Activated CD8-positive, alpha-beta T cell treated with anti-CD3 and anti-CD28 coated beads, Interleukin-2, amount 10 ng/mL, durations not matched to agents 7 days and 5 days (primary cell): ENCODE data around the gene EME1. TPM values are rescaled to one million over a fixed set of nuclear protein-coding genes. Genes with fewer than 3 reads are reported as not detected.
"Not testable (repeated sequence)": the region's sequence is repeated elsewhere in the genome, so short reads cannot be mapped to it uniquely, and the experiment has no call there.

ENCODE experiments used
- ATAC-seq: fragments of 150-1000 bp; cut with Tn5 transposase; one replicate; pipeline ENCODE4 v1.10.0; 2021; ENCODE audit warnings: moderate library complexity
- CTCF ChIA-PET: fragments of 350-600 bp; sonication (Branson Sonifier 250); formaldehyde crosslinking; loops from one replicate; lab custom pipeline; 2021; ENCODE audit warnings: antibody characterized with exemption; lab: Charles Lee
- POLR2A ChIA-PET: fragments of 350-600 bp; sonication (Branson Sonifier 250); formaldehyde crosslinking; loops from one replicate; lab custom pipeline; 2021; ENCODE audit warnings: antibody characterized with exemption; lab: Charles Lee
- DNase-seq: peaks from one replicate; pipeline ENCODE4 v3.0.0-alpha.2; 2020
- H3K27ac Mint-ChIP-seq: one replicate; pipeline ENCODE4 v1.8.0; 2021; ENCODE audit warnings: mild to moderate bottlenecking, mixed read lengths
- H3K27me3 Mint-ChIP-seq: one replicate; pipeline ENCODE4 v1.8.0; 2021; ENCODE audit warnings: low read depth, mixed read lengths
- H3K36me3 Mint-ChIP-seq: one replicate; pipeline ENCODE4 v1.8.0; 2021; ENCODE audit warnings: low read depth, mixed read lengths
- H3K4me1 Mint-ChIP-seq: one replicate; pipeline ENCODE4 v1.8.0; 2021; ENCODE audit warnings: low read depth, mixed read lengths
- H3K4me3 Mint-ChIP-seq: one replicate; pipeline ENCODE4 v1.8.0; 2021; ENCODE audit warnings: mild to moderate bottlenecking, mixed read lengths
- H3K9me3 Mint-ChIP-seq: one replicate; pipeline ENCODE4 v1.8.0; 2022; ENCODE audit warnings: mixed read lengths; ENCODE audit not compliant: insufficient read depth
- total RNA-seq, 2 experiments: library from RNA; stranded (reverse); gene quantifications; one replicate each; pipeline ENCODE4 v1.2.3, GENCODE V29; 2021

EME1 gene
- total RNA-seq, 2 experiments from 2014 or later, result 23.5 to 27.8 TPM

GRCh38 chr17:50426814-50427787 is 54.1 kb downstream of the EME1 start:
- Mint-ChIP-seq H3K4me1 (peaks cover 28% of the 10 kb centered on the region), H3K4me3 (peak overlapping the region; percentile 82), H3K9me3 (no peaks in the 10 kb centered on the region), H3K27me3 (no peaks in the 10 kb centered on the region), H3K27ac (peak overlapping the region; percentile 79), H3K36me3 (peaks cover 2% of the 10 kb centered on the region)
- POLR2A ChIA-PET, result interaction anchor here (1.0 to 1.9 kb wide), 4 partner anchors 30 to 55 kb away, joined by 3 to 14 read pairs (median 4); partner anchors contain the start of genes EME1 and LRRC59
- ATAC-seq (peak; percentile 50), DNase-seq (peak; percentile 42)
- CTCF ChIA-PET, result interaction anchor here (0.7 to 4.5 kb wide), 8 partner anchors 8 to 52 kb away, joined by 3 to 44 read pairs (median 4); partner anchors contain the start of genes LRRC59 and RSAD1

- H3K36me3 Mint-ChIP-seq, H3K27me3 Mint-ChIP-seq, ATAC-seq, POLR2A ChIA-PET, H3K9me3 Mint-ChIP-seq, H3K4me3 Mint-ChIP-seq, DNase-seq: not testable (repeated sequence)
- Mint-ChIP-seq H3K27ac (peak overlapping the region; percentile 30), H3K4me1 (peaks cover 29% of the 10 kb centered on the region)
- CTCF ChIA-PET, result interaction anchor here (0.9 to 4.5 kb wide), 3 partner anchors 9 to 51 kb away, joined by 4 to 44 read pairs (median 11); partner anchors contain the start of genes LRRC59 and RSAD1
Observed at GRCh38 chr17:50428126-50428525, 55.1 kb downstream of the EME1 start.

GRCh38 chr17:50428831-50429424 is 55.9 kb downstream of the EME1 start:
- Mint-ChIP-seq H3K9me3 (no peaks in the 10 kb centered on the region), H3K36me3 (peaks cover 2% of the 10 kb centered on the region), H3K27me3 (no peaks in the 10 kb centered on the region), H3K27ac (no peak overlapping the region), H3K4me3 (no peak overlapping the region), H3K4me1 (peaks cover 33% of the 10 kb centered on the region)
- ChIA-PET POLR2A (no interaction called here), CTCF (interaction anchor here (1.0 kb wide), 1 partner anchor 32 kb away, joined by 3 read pairs; the partner anchor contains the start of gene LRRC59)
- ATAC-seq, result no peak
- no peak for DNase-seq

GRCh38 chr17:50429793-50430192 is 56.8 kb downstream of the EME1 start:
- Mint-ChIP-seq H3K9me3 (no peaks in the 10 kb centered on the region), H3K36me3 (peaks cover 2% of the 10 kb centered on the region), H3K4me1 (peaks cover 33% of the 10 kb centered on the region), H3K4me3 (no peak overlapping the region), H3K27me3 (no peaks in the 10 kb centered on the region), H3K27ac (no peak overlapping the region)
- DNase-seq (no peak), ATAC-seq (no peak)
- CTCF ChIA-PET, result no interaction called here
- POLR2A ChIA-PET, result interaction anchor here (1.2 kb wide), 1 partner anchor 32 kb away, joined by 5 read pairs; the partner anchor contains the start of gene LRRC59

Other genes starting within 250 kb of the EME1 start
- under 1 TPM; 0.50 to 0.55 TPM for gene SAMD14, start 243.1 kb upstream of the EME1 start, total RNA-seq
- 100 to 1,000 TPM; 113 to 115 TPM for gene PPP1R9B, start 222.6 kb upstream of the EME1 start, total RNA-seq
- gene SGCA, start 207.2 kb upstream of the EME1 start, total RNA-seq, result not detected
- under 1 TPM; 0.18 to 0.26 TPM for gene COL1A1, start 171.6 kb upstream of the EME1 start, total RNA-seq
- not detected for gene TMEM92, start 98.8 kb upstream of the EME1 start, total RNA-seq
- 10 to 100 TPM; 24.7 to 26.0 TPM for gene XYLT2, start 27.1 kb upstream of the EME1 start, total RNA-seq
- gene MRPL27, start within 50 bp of the EME1 start, total RNA-seq, result 10 to 100 TPM; 81.0 to 85.4 TPM
- gene LRRC59, start 24.3 kb downstream of the EME1 start, total RNA-seq, result 10 to 100 TPM; 77.7 to 77.9 TPM
- 10 to 100 TPM; 33.1 to 33.4 TPM for gene ACSF2, start 53.0 kb downstream of the EME1 start, total RNA-seq
- not detected for gene CHAD, start 95.7 kb downstream of the EME1 start, total RNA-seq
- gene RSAD1, start 105.6 kb downstream of the EME1 start, total RNA-seq, result 10 to 100 TPM; 26.6 to 28.4 TPM
- 1 to 10 TPM; 7.7 to 9.3 TPM for gene MYCBPAP, start 135.2 kb downstream of the EME1 start, total RNA-seq
- not detected for gene EPN3, start 159.5 kb downstream of the EME1 start, total RNA-seq
- 10 to 100 TPM; 23.9 to 27.3 TPM for gene SPATA20, start 173.9 kb downstream of the EME1 start, total RNA-seq
- gene CACNA1G, start 187.5 kb downstream of the EME1 start, total RNA-seq, result not detected